EL (cell line): ENCODE measurements around the gene SWI5.
A peak's percentile ranks its signal among the peaks of the same experiment; 100 is the strongest.

Source experiments
- DNase-seq: peaks from one replicate; pipeline ENCODE4 v3.0.0-alpha.2; 2016

Gene SWI5

GRCh38 chr9:128280084-128280622, 4.1 kb downstream of the SWI5 start:
- DNase-seq: no peak

DNA sequence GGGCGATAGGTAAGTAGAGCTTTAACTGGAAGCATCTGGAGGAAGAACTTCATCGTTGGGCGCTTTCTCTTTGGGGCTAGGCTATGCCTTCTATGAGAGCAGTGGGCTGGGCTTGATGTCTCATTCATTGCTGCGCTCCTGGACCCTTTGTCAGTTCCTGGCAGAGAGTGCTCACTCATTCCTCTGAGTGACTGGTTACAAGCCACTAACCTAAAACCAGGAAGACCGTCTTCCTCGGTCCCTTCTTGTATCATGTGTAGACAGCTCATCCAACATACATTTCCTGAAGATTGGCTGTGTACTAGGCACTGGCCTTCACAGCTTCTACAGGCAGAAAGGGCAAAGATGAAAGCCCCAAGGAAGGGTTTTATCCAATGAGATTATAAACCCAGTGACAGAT, 6.4 kb downstream of the SWI5 start:
- DNase-seq: peak; percentile 76

DNA sequence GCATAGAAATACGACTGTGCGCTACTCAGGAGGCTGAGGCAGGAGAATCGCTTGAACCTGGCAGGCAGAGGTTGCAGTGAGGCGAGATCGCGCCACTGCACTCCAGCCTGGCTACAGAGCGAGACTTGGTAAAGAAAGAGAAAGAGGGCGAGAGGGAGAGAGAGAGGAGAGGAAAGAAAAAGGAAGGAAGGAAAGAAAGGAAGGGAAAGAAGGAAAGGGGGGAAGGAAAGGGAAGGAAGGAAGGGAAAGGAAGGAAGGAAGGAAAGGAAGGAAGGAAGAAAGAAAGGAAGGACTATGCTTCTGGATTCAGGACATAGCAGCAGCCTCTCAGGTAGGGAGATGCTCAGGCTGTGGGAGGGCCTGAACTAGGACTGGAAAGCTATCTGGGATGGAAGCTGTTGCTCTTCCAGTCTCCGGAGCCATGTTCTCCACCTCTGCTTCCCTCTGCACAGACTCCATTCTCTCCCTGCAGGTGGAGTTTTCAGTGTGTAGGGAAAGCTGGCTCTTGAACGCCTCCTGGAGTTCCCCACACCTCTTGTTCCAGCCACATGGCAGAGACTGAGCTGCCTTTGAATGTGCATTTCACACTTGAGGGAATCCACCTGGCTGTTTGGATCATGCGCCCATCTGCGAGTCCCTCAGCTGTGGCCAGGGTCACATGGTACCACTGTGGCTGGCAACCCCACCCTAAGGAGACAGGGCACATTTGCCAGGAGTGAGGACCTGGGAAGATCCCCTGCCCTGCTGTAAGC, 9.1 kb downstream of the SWI5 start:
- no peak for DNase-seq

DNA sequence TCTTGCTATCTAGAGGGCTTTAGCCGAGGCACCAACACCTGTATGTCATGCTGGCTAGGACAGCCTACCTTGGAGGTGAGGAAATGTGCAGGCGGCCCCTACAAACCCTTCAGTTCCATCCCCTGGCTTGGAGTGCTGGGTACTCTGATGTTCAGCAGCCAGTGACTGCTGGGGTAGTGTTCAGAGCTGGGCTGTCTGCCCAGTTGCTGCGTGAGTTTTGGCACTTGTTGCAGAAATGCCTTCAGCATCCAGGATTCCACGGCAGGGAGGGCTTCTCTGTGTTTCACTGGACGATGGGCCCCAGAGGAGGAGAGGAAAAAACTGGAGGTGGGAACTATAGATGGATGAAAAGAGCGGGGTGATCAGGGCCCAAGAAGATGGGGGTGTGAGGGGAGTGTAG, 10.4 kb downstream of the SWI5 start:
- DNase-seq: no peak

DNA sequence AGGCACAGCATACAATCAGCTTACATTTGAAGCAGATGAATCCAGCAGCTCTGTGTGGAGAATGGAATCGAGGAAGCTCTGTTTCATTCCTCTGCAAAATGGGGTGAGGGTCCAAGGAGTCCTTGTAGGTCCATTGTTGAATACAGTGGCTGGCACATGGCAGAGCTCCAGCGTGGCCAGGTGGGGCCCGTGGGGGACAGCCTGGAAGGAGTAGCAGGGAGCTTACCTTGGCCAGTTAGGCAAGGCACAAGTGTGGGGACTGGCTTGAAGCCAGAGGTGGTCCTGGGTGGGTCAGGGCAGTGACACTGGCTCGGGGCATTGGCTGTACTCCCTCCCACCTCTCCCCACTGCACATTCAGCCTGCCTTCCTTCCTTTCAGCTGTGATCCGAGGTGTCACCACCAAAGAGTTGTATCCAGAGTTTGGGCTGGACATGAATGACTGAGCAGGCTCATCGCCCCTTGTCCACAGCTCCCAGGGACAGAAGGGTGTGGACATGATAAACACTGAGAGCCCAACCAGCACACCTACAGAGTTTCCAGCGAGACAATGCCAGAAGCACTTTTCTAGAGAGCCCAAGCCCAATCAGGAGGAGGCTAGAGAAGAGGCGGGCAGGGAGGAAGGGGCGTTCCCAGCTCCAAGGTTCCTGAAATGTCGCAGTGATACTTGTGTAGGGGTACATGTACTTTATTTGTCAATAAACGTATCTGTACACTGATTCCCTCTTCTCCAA, 12.4 kb downstream of the SWI5 start:
- DNase-seq: no peak

- DNase-seq: no peak
These were observed 15.9 kb downstream of the SWI5 start for GRCh38 chr9:128292009-128292408.

- DNase-seq: no peak
These were observed 17.0 kb downstream of the SWI5 start for GRCh38 chr9:128293091-128293490.

- no peak for DNase-seq
These were observed 18.1 kb downstream of the SWI5 start for GRCh38 chr9:128294142-128294541.

- no peak for DNase-seq
These were observed 20.5 kb downstream of the SWI5 start for GRCh38 chr9:128296340-128297220.

- DNase-seq: no peak
These were observed 21.2 kb downstream of the SWI5 start for GRCh38 chr9:128297221-128297773.

- no peak for DNase-seq
These were observed 22.7 kb downstream of the SWI5 start for GRCh38 chr9:128298535-128299482.

DNA sequence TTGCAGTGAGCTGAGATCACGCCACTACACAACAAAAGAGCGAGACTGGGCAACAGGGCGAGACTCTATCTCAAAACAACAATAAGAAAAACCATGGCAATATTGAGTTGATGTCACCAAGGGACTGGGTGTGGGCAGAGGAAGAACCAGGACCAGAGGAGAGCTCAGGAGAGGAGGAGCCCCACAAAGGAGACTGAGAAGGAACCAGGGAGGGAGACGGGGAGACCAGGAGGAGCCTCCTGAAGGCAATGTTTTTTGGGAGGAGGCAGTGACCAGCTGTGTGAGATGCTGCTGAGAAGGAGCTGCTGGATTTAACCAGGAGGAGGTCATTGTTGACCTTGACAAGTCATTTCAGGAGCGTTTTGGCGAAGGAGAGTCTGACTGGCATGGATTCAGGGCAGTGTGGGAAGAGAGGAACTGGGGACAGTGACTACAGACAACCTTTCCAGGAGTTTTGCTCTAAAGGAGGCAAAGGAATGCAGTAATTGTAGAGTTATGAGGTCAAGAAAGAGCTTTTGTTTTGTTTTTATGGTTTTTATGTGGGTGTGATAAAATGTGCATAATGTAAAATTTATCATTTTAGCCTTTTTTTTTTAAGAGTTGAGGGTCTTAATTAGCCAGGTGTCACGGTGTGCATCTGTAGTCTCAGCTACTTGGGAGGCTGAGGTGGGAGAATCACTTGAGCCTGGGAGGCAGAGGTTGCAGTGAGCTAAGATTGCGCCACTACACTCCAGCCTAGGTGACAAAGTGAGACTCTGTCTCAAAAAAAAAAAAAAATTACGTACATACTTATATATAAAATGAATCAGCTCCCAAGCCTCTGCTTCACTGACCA, 28.3 kb downstream of the SWI5 start:
- DNase-seq: no peak

- DNase-seq: no peak
These were observed 28.9 kb downstream of the SWI5 start for GRCh38 chr9:128304971-128305288.

DNA sequence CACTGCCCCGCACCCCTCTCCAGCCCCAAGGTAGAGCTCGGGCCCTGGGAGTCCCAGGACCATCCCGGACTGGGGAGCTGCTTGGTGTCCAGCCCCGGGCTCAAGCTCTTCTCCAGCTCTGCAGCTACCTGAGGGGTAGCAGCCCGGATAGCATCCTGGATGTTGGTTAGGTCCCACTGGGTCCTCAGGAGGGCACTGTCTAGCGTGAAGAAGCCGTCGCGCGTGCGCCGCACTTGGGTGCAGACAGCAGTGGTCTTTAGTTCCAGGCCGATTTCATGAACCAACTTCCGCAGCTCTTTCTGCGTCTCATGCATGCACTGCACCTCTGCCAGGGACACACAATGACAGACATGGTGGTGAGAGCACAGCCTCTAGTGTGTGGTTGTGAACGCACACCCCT, 33.5 kb downstream of the SWI5 start:
- DNase-seq: no peak

DNA sequence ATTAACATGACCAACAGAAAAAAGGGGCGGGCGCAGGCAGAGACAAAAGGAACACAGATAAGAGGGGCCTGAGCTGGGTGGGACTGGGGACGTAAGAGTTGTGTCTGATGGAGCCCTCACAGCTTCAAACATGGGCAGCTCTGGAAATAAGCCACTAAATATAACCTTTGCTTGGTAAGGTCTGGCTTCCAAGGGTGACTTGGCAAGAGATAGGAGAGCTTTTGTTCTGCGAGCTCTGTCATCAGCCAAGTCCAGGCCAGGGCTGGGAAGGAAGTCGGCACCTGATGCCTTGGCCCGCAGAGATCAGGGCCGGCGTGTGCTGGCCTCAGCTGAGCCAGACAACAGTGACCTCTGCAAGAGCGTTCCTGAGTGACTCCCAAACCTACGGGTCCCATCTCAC, 34.4 kb downstream of the SWI5 start:
- no peak for DNase-seq

GRCh38 chr9:128314697-128315096, 38.6 kb downstream of the SWI5 start:
- no peak for DNase-seq

GRCh38 chr9:128316421-128316820, 40.3 kb downstream of the SWI5 start:
- DNase-seq: no peak

DNA sequence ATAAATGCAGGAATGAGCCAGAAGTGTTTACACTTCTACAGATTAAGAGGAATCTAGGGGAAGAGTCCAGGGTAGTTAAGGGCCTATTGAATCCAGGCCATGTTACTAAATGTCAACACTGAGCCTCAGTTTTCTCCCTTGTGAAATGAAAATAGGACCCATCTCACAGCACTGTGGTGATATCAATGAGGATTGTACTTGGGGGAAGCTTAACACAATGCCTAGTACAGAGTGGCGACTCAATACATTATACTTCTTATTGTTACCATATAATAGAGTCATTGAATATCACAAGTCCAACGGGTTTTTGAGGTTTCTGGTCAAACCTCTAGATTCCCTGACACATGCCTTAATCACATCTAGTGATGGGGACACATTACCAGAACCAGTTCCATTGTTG, 41.6 kb downstream of the SWI5 start:
- DNase-seq: no peak

DNA sequence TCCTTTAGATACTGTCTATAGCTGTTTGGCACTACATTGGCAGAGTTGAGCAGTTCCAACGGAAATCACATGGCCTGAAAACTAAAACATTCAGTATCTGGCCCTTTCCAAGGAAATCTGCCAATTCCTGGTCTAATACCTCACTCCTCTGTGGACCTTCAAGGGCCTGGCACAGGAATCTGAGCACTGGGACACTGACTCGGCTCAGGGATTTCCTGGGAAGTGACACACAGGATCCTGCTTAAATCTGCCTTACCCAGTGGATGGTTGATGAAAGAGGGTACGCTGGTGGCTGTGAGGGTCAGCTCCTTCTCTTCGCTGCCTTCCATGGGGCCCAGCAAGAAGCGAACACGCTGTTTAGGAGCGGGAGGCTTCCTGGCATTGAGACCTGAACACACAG, 45.3 kb downstream of the SWI5 start:
- DNase-seq: no peak

- DNase-seq: no peak
These were observed 45.9 kb downstream of the SWI5 start for GRCh38 chr9:128321879-128322403.
